SU-DHL-6 (cell line): ENCODE results near the gene GPR176.

Experiments used
- H2AFZ ChIP-seq: fragments of 200-600 bp; sonication (generic); 2 replicates; pipeline ENCODE4 v1.6.1; 2014; ENCODE audit warnings: low read depth, mild to moderate bottlenecking, moderate library complexity, mixed read lengths, antibody characterized with exemption, low read length; ENCODE audit not compliant: severe bottlenecking
- H3F3A ChIP-seq: fragments of 200-600 bp; shearing (Covaris generic); 2 replicates; pipeline ENCODE4 v1.6.0; 2016; ENCODE audit warnings: antibody characterized with exemption, mild to moderate bottlenecking; ENCODE audit not compliant: insufficient read depth
- H3K27ac ChIP-seq: fragments of 200-600 bp; sonication (generic); 2 replicates; pipeline ENCODE4 v1.5.1; 2016; ENCODE audit warnings: low read depth, mild to moderate bottlenecking, low read length, moderate library complexity, mixed read lengths
- H3K27me3 ChIP-seq: fragments of 200-600 bp; sonication (generic), shearing (Covaris generic); 2 replicates; pipeline ENCODE4 v1.6.0; 2014; ENCODE audit warnings: mild to moderate bottlenecking, low read length
- H3K36me3 ChIP-seq: fragments of 200-600 bp; sonication (generic); 2 replicates; pipeline ENCODE4 v1.6.1; 2014; ENCODE audit warnings: mild to moderate bottlenecking, low read length, mixed read lengths
- H3K4me2 ChIP-seq: fragments of 300-600, 200-600 bp; shearing (Covaris generic), sonication (generic); 2 replicates; pipeline ENCODE4 v1.6.0; 2014; ENCODE audit warnings: low read length, low read depth, mild to moderate bottlenecking; ENCODE audit not compliant: poor library complexity, severe bottlenecking
- H3K4me3 ChIP-seq: fragments of 200-600 bp; sonication (generic); 2 replicates; pipeline ENCODE4 v1.5.1; 2014; ENCODE audit warnings: antibody characterized with exemption, low read length, mild to moderate bottlenecking, mixed read lengths; ENCODE audit not compliant: insufficient read depth, poor library complexity, severe bottlenecking
- H3K79me2 ChIP-seq: fragments of 200-600 bp; sonication (generic); 2 replicates; pipeline ENCODE4 v1.6.1; 2014; ENCODE audit warnings: mild to moderate bottlenecking, low read length, moderate library complexity; ENCODE audit not compliant: insufficient read depth
- H3K9ac ChIP-seq: fragments of 200-600 bp; sonication (generic); 2 replicates; pipeline ENCODE4 v1.7.0; 2014; ENCODE audit warnings: mild to moderate bottlenecking, low read length
- H3K9me2 ChIP-seq: fragments of 200-600 bp; sonication (generic); replicated peaks from 2 replicates; pipeline ENCODE4 v1.6.1; 2014; ENCODE audit warnings: low read length; ENCODE audit not compliant: insufficient read depth
- H3K9me3 ChIP-seq: fragments of 200-600 bp; sonication (generic); 2 replicates; pipeline ENCODE4 v1.6.1; 2014; ENCODE audit warnings: low read length, mixed read lengths; ENCODE audit not compliant: insufficient read depth
- H4K20me1 ChIP-seq: fragments of 200-600 bp; sonication (generic); 2 replicates; pipeline ENCODE4 v1.6.1; 2014; ENCODE audit warnings: low read depth, mild to moderate bottlenecking, antibody characterized with exemption, low read length, moderate library complexity, mixed read lengths
- CTCF ChIP-seq: fragments of 200-600 bp; sonication (generic); IDR thresholded peaks from one replicate; pipeline ENCODE4 v1.5.1; 2017; ENCODE audit warnings: antibody characterized with exemption, mild to moderate bottlenecking, low read length, moderate library complexity; ENCODE audit not compliant: insufficient read depth, poor library complexity, severe bottlenecking
- EZH2phosphoT487 ChIP-seq: fragments of 200-600 bp; sonication (generic), shearing (Covaris generic); conservative IDR thresholded peaks from 2 replicates; pipeline ENCODE4 v1.6.1; 2018; ENCODE audit warnings: mild to moderate bottlenecking, antibody characterized with exemption, low read length, moderate library complexity, mixed read lengths

The GPR176 gene

GRCh38 chr15:39934397-39935071 is 14.5 kb upstream of the GPR176 start:
- TF ChIP-seq EZH2phosphoT487 (no peak), CTCF (no peak)
- Histone ChIP-seq H3K79me2 (no peaks in the 10 kb centered on the region), H2AFZ (peak overlapping the region; percentile 91), H3K4me3 (peak overlapping the region; percentile 57), H4K20me1 (no peaks in the 10 kb centered on the region), H3K27ac (no peak overlapping the region), H3K27me3 (no peaks in the 10 kb centered on the region), H3K9me2 (no peaks in the 10 kb centered on the region), H3K9me3 (no peaks in the 10 kb centered on the region), H3K4me2 (peak overlapping the region; percentile 76), H3F3A (no peaks in the 10 kb centered on the region), H3K9ac (peak overlapping the region; percentile 59), H3K36me3 (no peaks in the 10 kb centered on the region)

DNA sequence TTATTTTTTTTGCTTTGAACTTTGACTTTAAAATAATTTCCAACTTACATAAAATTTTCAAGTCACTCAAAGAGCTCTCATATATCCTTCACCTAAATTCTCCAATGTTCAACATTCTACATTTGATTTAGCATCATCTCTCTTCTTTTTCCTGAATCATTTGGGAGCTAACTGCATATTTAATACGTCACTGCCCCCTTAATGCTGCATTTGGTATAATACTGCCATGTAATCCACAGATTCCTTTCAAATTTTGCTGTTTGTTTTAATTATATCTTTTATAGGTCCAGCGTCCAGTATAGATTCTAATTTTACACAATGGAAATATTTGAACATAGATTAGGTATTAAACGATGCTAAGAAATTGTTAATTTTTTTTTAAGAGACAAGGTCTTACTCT is 11.5 kb upstream of the GPR176 start:
- no peak for TF ChIP-seq CTCF
- no peak for TF ChIP-seq EZH2phosphoT487
- Histone ChIP-seq H3K4me2 (no peak overlapping the region), H3K27ac (no peak overlapping the region), H3K4me3 (no peak overlapping the region), H2AFZ (no peak overlapping the region), H3F3A (no peaks in the 10 kb centered on the region), H4K20me1 (no peaks in the 10 kb centered on the region), H3K79me2 (no peaks in the 10 kb centered on the region), H3K9ac (no peak overlapping the region), H3K9me2 (no peaks in the 10 kb centered on the region), H3K36me3 (no peaks in the 10 kb centered on the region), H3K27me3 (no peaks in the 10 kb centered on the region), H3K9me3 (no peaks in the 10 kb centered on the region)

DNA sequence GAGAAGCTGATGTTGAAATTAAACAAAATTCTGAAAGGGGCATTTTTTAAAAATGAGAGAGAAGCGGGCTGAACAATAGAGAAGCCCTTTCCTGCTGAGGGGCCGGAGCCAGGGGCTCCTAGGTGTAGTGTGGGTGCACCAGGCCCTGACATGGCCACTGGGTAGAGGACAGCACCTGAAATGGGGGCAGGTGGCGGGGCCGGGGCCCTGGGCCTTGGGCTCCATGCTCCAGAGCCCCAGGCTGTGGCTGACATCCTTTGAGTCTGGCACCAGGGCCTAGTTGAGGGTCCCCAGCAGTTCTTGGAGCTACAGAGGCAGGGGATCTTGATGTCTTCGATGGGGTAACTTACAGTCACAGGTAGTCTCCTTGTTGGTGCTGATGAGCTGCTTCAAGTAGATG is 6.5 kb upstream of the GPR176 start:
- Histone ChIP-seq H3F3A (no peaks in the 10 kb centered on the region), H2AFZ (no peak overlapping the region), H3K27me3 (no peaks in the 10 kb centered on the region), H3K4me2 (no peak overlapping the region), H3K9ac (no peak overlapping the region), H3K4me3 (no peak overlapping the region), H3K9me2 (no peaks in the 10 kb centered on the region), H3K27ac (no peak overlapping the region), H4K20me1 (no peaks in the 10 kb centered on the region), H3K9me3 (no peaks in the 10 kb centered on the region), H3K36me3 (no peaks in the 10 kb centered on the region), H3K79me2 (no peaks in the 10 kb centered on the region)
- TF ChIP-seq EZH2phosphoT487 (no peak), CTCF (no peak)
